ENCODE data around the gene NCBP2. TPM values are rescaled to one million over a fixed set of nuclear protein-coding genes. Genes with fewer than 3 reads are reported as not detected.

The NCBP2 gene
- total RNA-seq, 1 experiment from 2014 or later = 120 TPM

- H3K23me2 ChIP-seq (ENCODE audit: insufficient read length, low read depth, low read length, poor library complexity, severe bottlenecking) = no peaks in the 10 kb centered on the region
- H3K9me3 Mint-ChIP-seq = no peaks in the 10 kb centered on the region
- H4K5ac ChIP-seq (ENCODE audit: insufficient read length, low read depth, low read length) = no peak overlapping the region
- no peak overlapping the region for H2AK5ac ChIP-seq (ENCODE audit: insufficient read length, low read length)
- no peak overlapping the region for H3K4ac ChIP-seq (ENCODE audit: low read depth, low read length)
- no peak overlapping the region for H2BK20ac ChIP-seq (ENCODE audit: low read depth, low read length, poor library complexity, severe bottlenecking)
- no peak overlapping the region for H2BK5ac ChIP-seq (ENCODE audit: insufficient read length, low read length)
- peaks cover 6 to 24% (median 10%) of the 10 kb centered on the region in 3 experiments; a peak in 5 of 7 replicates for H3K36me3 Mint-ChIP-seq (ENCODE audit: insufficient read depth in 1 of 3, low read depth in 3 of 3)
- no peaks in the 10 kb centered on the region for H3K9me3 ChIP-seq (ENCODE audit: control insufficient read depth, low read depth, low read length)
- WGBS (ENCODE audit: extremely low coverage, insufficient read length, low lambda C conversion rate) = no CpG with 5 or more reads among the region's 3 CpGs
- no peak overlapping the region for H3K56ac ChIP-seq (ENCODE audit: insufficient read length, low read depth, low read length)
- H4K20me1 ChIP-seq (ENCODE audit: control insufficient read depth, insufficient read depth, insufficient read length) = no peaks in the 10 kb centered on the region
- no peak overlapping the region for H3K23ac ChIP-seq (ENCODE audit: insufficient read length, low read depth, low read length)
- H3K27me3 ChIP-seq (ENCODE audit: insufficient read depth, low read length) = no peaks in the 10 kb centered on the region
- H3K9ac ChIP-seq (ENCODE audit: extremely low read depth, insufficient read length, low read length) = no peak overlapping the region
- H3K14ac ChIP-seq (ENCODE audit: insufficient read depth, low read length) = no peak overlapping the region
- no peak overlapping the region for H3K27ac ChIP-seq (ENCODE audit: insufficient read length, low read depth, low read length)
- H4K91ac ChIP-seq (ENCODE audit: insufficient read length, low read depth, low read length) = no peak overlapping the region
- H2BK120ac ChIP-seq (ENCODE audit: low read depth, low read length, poor library complexity, severe bottlenecking) = no peak overlapping the region
- no peak overlapping the region for H3T11ph ChIP-seq (ENCODE audit: low read length)
- TF ChIP-seq CTCF (conservative IDR thresholded peaks at IDR 0.05) = no peak
- no peak overlapping the region for H2BK12ac ChIP-seq (ENCODE audit: insufficient read length, low read depth, low read length)
- DNase-seq = no peak
- no peak overlapping the region for H3K27ac Mint-ChIP-seq
- no peaks in the 10 kb centered on the region for H3K79me2 ChIP-seq (ENCODE audit: insufficient read depth, low read length)
- H3K4me2 ChIP-seq (ENCODE audit: insufficient read depth, insufficient read length, low read length) = no peak overlapping the region
- no peak overlapping the region for H4K8ac ChIP-seq (replicated peaks; ENCODE audit: insufficient read length, low read depth, low read length)
- no peak overlapping the region for H3K4me3 Mint-ChIP-seq
- H2BK15ac ChIP-seq (ENCODE audit: low read depth, low read length) = no peak overlapping the region
- H3K4me1 ChIP-seq (ENCODE audit: insufficient read depth, low read length) = no peaks in the 10 kb centered on the region
- no peaks in the 10 kb centered on the region for H3K79me1 ChIP-seq (ENCODE audit: insufficient read depth, low read depth, low read length, poor library complexity, severe bottlenecking)
- H3K4me1 Mint-ChIP-seq = no peaks in the 10 kb centered on the region
- H3K27me3 Mint-ChIP-seq (ENCODE audit: low read depth) = no peaks in the 10 kb centered on the region
- H3K18ac ChIP-seq (ENCODE audit: insufficient read length, low read depth, low read length) = no peak overlapping the region
- H2AFZ ChIP-seq (ENCODE audit: low read length) = no peak overlapping the region
Measured at GRCh38 chr3:196916995-196917394, 25.3 kb downstream of the NCBP2 start.
